HCEC 1CT (cell line): ENCODE results near the gene TTC21B.
A peak's percentile ranks its signal among the peaks of the same experiment; 100 is the strongest.
"Not testable (repeated sequence)": the region's sequence is repeated elsewhere in the genome, so short reads cannot be mapped to it uniquely, and the experiment has no call there.

Source experiments
- DNase-seq: peaks from one replicate; pipeline ENCODE4 v3.0.0-alpha.2; 2017

The TTC21B gene

GRCh38 chr2:165953655-165954606 is at the start of gene TTC21B:
Gene TTC21B (minus strand): TSS chr2:165953776. CDS start chr2:165953705, 71 bp downstream.
- DNase-seq = peak; percentile 95

- DNase-seq = no peak
Observed at GRCh38 chr2:166000401-166000800, 46.8 kb upstream of the TTC21B start.

- DNase-seq = no peak
Observed at GRCh38 chr2:165990846-165991245, 37.3 kb upstream of the TTC21B start.

- DNase-seq = no peak
Observed at GRCh38 chr2:165989851-165990250, 36.3 kb upstream of the TTC21B start.

- no peak for DNase-seq
Observed at GRCh38 chr2:165985120-165985519, 31.5 kb upstream of the TTC21B start.

GRCh38 chr2:165972161-165972560 is 18.6 kb upstream of the TTC21B start:
- DNase-seq = not testable (repeated sequence)

- DNase-seq = no peak
Observed at GRCh38 chr2:165970663-165971062, 17.1 kb upstream of the TTC21B start.

GRCh38 chr2:165969227-165969626 is 15.7 kb upstream of the TTC21B start:
- peak; percentile 17 for DNase-seq

- DNase-seq = no peak
Observed at GRCh38 chr2:165967746-165968145, 14.2 kb upstream of the TTC21B start.

GRCh38 chr2:165961818-165962217 is 8.2 kb upstream of the TTC21B start:
- DNase-seq = no peak

GRCh38 chr2:165959371-165959770 is 5.8 kb upstream of the TTC21B start:
- DNase-seq = no peak

- DNase-seq = no peak
Observed at GRCh38 chr2:165958313-165958960, 4.9 kb upstream of the TTC21B start.

GRCh38 chr2:165957030-165957675 is 3.6 kb upstream of the TTC21B start:
- no peak for DNase-seq

GRCh38 chr2:165953306-165953654 is 296 bp downstream of the TTC21B start:
- no peak for DNase-seq

- DNase-seq = no peak
Observed at GRCh38 chr2:165952741-165953211, 800 bp downstream of the TTC21B start.

GRCh38 chr2:165952085-165952484 is 1.5 kb downstream of the TTC21B start:
- DNase-seq = no peak

- no peak for DNase-seq
Observed at GRCh38 chr2:165950438-165950837, 3.1 kb downstream of the TTC21B start.

- no peak for DNase-seq
Observed at GRCh38 chr2:165941827-165942226, 11.7 kb downstream of the TTC21B start.

- no peak for DNase-seq
Observed at GRCh38 chr2:165938237-165938636, 15.3 kb downstream of the TTC21B start.

- no peak for DNase-seq
Observed at GRCh38 chr2:165933211-165933910, 20.2 kb downstream of the TTC21B start.

- no peak for DNase-seq
Observed at GRCh38 chr2:165927774-165928173, 25.8 kb downstream of the TTC21B start.

- DNase-seq = no peak
Observed at GRCh38 chr2:165927353-165927752, 26.2 kb downstream of the TTC21B start.

- DNase-seq = no peak
Observed at GRCh38 chr2:165924946-165925345, 28.6 kb downstream of the TTC21B start.
